T-cell (primary cell): ENCODE data around the gene FAM221B. TPM values are rescaled to one million over a fixed set of nuclear protein-coding genes. Genes with fewer than 3 reads are reported as not detected.
A peak's percentile ranks its signal among the peaks of the same experiment; 100 is the strongest.

Experiments
- ATAC-seq, 4 experiments: fragments of 200-7000 bp in 3 of 4; fragments of 150-1000 bp in 1 of 4; cut with Tn5 transposase; replicated peaks in 1 of 4; 1 replicate in 3 of 4; 2 replicates in 1 of 4; pipeline ENCODE4 v1.10.0; 2021; ENCODE audit warnings: moderate library complexity in 3 of 4, mild to moderate bottlenecking in 2 of 4, moderate number of reproducible peaks in 1 of 4
- CTCF ChIA-PET, 2 donors: fragments of 300-600 bp; sonication (Branson Sonifier 250); formaldehyde crosslinking; loops; one replicate each; lab custom pipeline; 2022; ENCODE audit warnings: antibody characterized with exemption in 2 of 2; lab: Charles Lee
- POLR2A ChIA-PET, 2 donors: fragments of 300-600 bp; sonication (Branson Sonifier 250); formaldehyde crosslinking; loops; one replicate each; lab custom pipeline; 2022; ENCODE audit warnings: antibody characterized with exemption in 2 of 2; lab: Charles Lee
- DNase-seq, 35 experiments: peaks; one replicate each; pipeline versions ENCODE4 v3.0.0 to v3.0.0-alpha.2; 2013 to 2023
- H3K27ac ChIP-seq: one replicate; pipeline ENCODE4 v1.5.1; 2013; ENCODE audit warnings: low read length
- H3K27me3 ChIP-seq, 2 experiments: replicated peaks in 1 of 2; 1 replicate in 1 of 2; 2 replicates in 1 of 2; pipeline versions ENCODE4 v1.6.1 to v1.7.0; 2013; ENCODE audit warnings: low read length in 1 of 2, mixed read lengths in 1 of 2; ENCODE audit not compliant: control insufficient read depth in 2 of 2, insufficient read depth in 2 of 2; ENCODE audit errors: extremely low read depth in 1 of 2
- H3K36me3 ChIP-seq, 2 donors: 1 replicate in 1 of 2; 2 replicates in 1 of 2; pipeline versions ENCODE4 v1.6.1 to v1.7.0; 2013; ENCODE audit warnings: low read length in 1 of 2; ENCODE audit not compliant: control insufficient read depth in 2 of 2, insufficient read depth in 1 of 2; ENCODE audit errors: extremely low read depth in 1 of 2
- H3K4me1 ChIP-seq, 2 experiments: 1 replicate in 1 of 2; 2 replicates in 1 of 2; pipeline versions ENCODE4 v1.6.1 to v1.7.0; 2013; ENCODE audit warnings: low read length in 2 of 2, mixed read lengths in 1 of 2; ENCODE audit not compliant: insufficient read depth in 2 of 2, control insufficient read depth in 1 of 2; ENCODE audit errors: extremely low read depth in 1 of 2
- H3K4me3 ChIP-seq, 2 donors: 1 replicate in 1 of 2; 2 replicates in 1 of 2; pipeline versions ENCODE4 v1.5.1 to v1.7.0; 2013; ENCODE audit warnings: mild to moderate bottlenecking in 2 of 2, low read length in 1 of 2, moderate library complexity in 1 of 2; ENCODE audit not compliant: control insufficient read depth in 1 of 2; ENCODE audit errors: extremely low read depth in 1 of 2
- H3K9me3 ChIP-seq: 2 replicates; pipeline ENCODE4 v1.7.0; 2013
- H3K27ac Mint-ChIP-seq, 2 donors: one replicate each; pipeline ENCODE4 v1.8.0; 2020 to 2021; ENCODE audit warnings: mild to moderate bottlenecking in 2 of 2, mixed read lengths in 2 of 2
- H3K27me3 Mint-ChIP-seq, 2 donors: one replicate each; pipeline ENCODE4 v1.8.0; 2021 to 2022; ENCODE audit warnings: mixed read lengths in 2 of 2
- H3K36me3 Mint-ChIP-seq: one replicate; pipeline ENCODE4 v1.8.0; 2021; ENCODE audit warnings: mixed read lengths
- H3K4me1 Mint-ChIP-seq, 3 donors: one replicate each; pipeline ENCODE4 v1.8.0; 2020 to 2022; ENCODE audit warnings: mixed read lengths in 3 of 3, mild to moderate bottlenecking in 1 of 3
- H3K4me3 Mint-ChIP-seq, 3 donors: one replicate each; pipeline ENCODE4 v1.8.0; 2020 to 2022; ENCODE audit warnings: mild to moderate bottlenecking in 3 of 3, mixed read lengths in 3 of 3, moderate library complexity in 3 of 3
- H3K9me3 Mint-ChIP-seq, 3 donors: one replicate each; pipeline ENCODE4 v1.8.0; 2020 to 2022; ENCODE audit warnings: mixed read lengths in 3 of 3
- WGBS: methylation state at CpG from one replicate; pipeline ENCODE4 v1.1.5; 2013; ENCODE audit warnings: missing lambda C conversion rate; ENCODE audit not compliant: insufficient coverage; 5-methylcytosine and 5-hydroxymethylcytosine counted together
- total RNA-seq, 35 experiments: library from RNA in 6 of 35; stranded (reverse) in 6 of 35; fragments of 120-200 nt in 1 of 35; gene quantifications; one replicate each; pipeline versions ENCODE4 v1.2.1 to v1.2.4 and lab custom pipeline; 2013 to 2026

The FAM221B gene
- total RNA-seq, 5 donors from 2014 or later (not counting 1 experiment from before 2014, with no cell fraction given) = not detected

DNA sequence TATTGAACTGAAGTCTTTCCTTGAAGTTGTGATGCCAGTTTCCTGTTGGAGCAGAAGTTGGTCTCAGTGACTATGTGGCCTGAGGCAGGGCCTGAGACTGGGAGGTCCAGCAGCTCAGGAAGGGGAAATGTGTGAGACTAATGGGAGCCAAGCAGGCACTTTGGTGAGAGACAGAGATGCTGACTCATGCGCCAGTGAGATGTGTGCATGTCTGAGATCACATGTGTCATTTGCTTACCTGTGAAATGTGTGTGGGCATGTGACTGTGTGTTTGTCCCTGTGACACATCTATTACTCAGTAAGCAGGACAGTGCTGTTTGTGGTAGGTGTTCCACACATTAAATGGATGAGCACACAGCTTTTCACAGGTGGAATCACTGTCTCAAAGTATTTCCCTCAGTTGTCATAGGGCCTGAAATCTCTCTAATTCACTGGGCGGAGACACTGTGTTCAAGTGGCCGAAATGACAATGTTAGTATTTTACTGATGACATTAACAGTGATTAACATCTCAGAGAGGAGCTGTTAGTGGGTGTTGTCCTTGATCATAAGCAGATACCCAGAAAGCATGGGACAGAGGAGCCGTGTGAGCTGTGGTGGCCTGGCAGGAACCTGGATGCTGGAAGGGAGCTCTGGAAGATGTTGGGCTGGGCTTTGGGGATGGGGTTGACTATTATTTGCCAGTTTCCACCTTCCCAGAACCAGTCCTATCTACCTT is 29.7 kb downstream of the FAM221B start:
- ATAC-seq (peak in 1 of 4 experiments; percentile 19), DNase-seq (no peak)
- Histone ChIP-seq H3K4me1 (no peaks in the 10 kb centered on the region), H3K4me3 (no peak overlapping the region), H3K27ac (no peak overlapping the region), H3K27me3 (no peaks in the 10 kb centered on the region), H3K36me3 (peaks cover 3 to 26% of the 10 kb centered on the region in 2 donors), H3K9me3 (no peaks in the 10 kb centered on the region)
- H3K36me3 Mint-ChIP-seq = peaks cover 30% of the 10 kb centered on the region
- H3K9me3 Mint-ChIP-seq = no peaks in the 10 kb centered on the region
- ChIA-PET CTCF (interaction anchor here in 1 of 2 donors (0.5 kb wide), 1 partner anchor 166 kb away, joined by 3 read pairs; no protein-coding TSS in a partner anchor), POLR2A (no interaction called here)
- no peak overlapping the region for H3K27ac Mint-ChIP-seq
- WGBS = 89% methylated on average over 3 of the region's 4 CpGs
- H3K4me3 Mint-ChIP-seq = no peak overlapping the region
- peaks cover 0 to 6% (median 6%) of the 10 kb centered on the region in 3 donors for H3K4me1 Mint-ChIP-seq
- H3K27me3 Mint-ChIP-seq = no peaks in the 10 kb centered on the region

DNA sequence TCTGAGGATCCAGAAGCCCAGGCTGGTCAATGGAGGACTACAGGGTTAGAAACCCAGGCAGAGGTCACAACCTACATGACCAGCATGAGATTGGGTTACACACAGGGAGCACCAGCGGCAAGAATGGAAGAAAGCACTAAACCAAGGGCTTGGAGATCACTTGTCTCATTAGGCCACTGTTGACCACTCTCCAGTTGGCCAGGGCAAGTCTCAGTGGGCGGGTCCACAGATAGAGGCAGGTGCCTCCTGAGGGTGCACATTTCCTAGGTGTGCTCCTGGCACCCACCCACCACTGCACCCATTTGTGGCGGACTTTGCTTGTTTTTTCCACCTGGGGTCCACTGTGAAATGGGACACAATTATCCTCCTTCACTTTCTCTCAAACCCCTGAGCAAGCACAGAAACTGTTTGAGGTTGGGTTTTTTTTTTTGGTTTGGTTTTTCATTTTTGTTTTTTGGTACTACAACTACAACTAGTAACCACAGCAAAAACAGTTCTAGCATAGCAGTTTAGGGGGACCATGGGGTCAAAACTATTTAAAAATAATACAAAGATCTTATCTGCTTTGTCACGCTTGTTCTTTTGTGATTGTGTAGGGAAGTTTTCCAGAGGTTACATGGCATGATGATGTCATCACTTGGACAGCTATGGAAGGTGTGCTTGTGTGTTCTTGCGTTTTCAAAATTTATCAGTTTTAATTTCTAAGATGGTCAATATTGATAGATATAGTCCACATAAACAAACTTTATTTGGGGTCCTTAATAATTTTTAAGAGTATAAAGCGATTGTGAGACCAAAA is 31.0 kb downstream of the FAM221B start:
- no peak overlapping the region for H3K4me3 Mint-ChIP-seq
- ATAC-seq = no peak

DNA sequence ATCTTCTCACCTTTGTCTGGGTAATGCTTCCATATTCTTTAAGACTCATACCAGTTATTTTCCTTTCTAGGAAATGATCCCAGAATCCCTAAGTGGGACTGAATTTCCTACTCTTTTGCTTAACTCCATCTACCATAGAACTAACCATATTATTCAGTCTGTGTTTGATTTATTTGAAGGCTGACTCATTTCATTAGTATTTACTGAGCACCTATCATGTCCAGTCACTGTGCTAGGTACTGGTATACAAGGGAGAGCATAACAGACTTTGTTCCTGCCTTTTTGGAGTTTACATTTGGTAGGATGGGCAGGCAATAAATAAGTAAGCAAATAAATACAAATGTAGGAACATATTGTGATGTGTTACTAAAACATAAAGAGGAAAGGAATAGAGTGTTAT is 32.8 kb downstream of the FAM221B start:
- peaks cover 0 to 8% (median 6%) of the 10 kb centered on the region in 3 donors for H3K4me1 Mint-ChIP-seq
- H3K27me3 ChIP-seq = no peaks in the 10 kb centered on the region
- DNase-seq (no peak), ATAC-seq (no peak)
- H3K4me1 ChIP-seq = no peaks in the 10 kb centered on the region
- H3K36me3 Mint-ChIP-seq = peaks cover 11% of the 10 kb centered on the region
- no peak overlapping the region for H3K27ac Mint-ChIP-seq
- no peaks in the 10 kb centered on the region for H3K9me3 ChIP-seq
- H3K4me3 Mint-ChIP-seq = no peak overlapping the region
- H3K27ac ChIP-seq = no peak overlapping the region
- H3K27me3 Mint-ChIP-seq = no peaks in the 10 kb centered on the region
- H3K36me3 ChIP-seq = peaks cover 3 to 16% of the 10 kb centered on the region in 2 donors
- POLR2A ChIA-PET = no interaction called here
- H3K9me3 Mint-ChIP-seq = no peaks in the 10 kb centered on the region
- CTCF ChIA-PET = interaction anchor here in 1 of 2 donors (0.6 kb wide), 1 partner anchor 225 kb away, joined by 3 read pairs; no protein-coding TSS in a partner anchor
- no peak overlapping the region for H3K4me3 ChIP-seq

More for the DNA sequence above, 31.0 kb downstream of the FAM221B start:
- Mint-ChIP-seq H3K27me3 (no peaks in the 10 kb centered on the region), H3K4me1 (peaks cover 0 to 8% (median 6%) of the 10 kb centered on the region in 3 donors), H3K9me3 (no peaks in the 10 kb centered on the region), H3K36me3 (peaks cover 26% of the 10 kb centered on the region), H3K27ac (no peak overlapping the region)
- CTCF ChIA-PET = no interaction called here
- Histone ChIP-seq H3K4me1 (no peaks in the 10 kb centered on the region), H3K27me3 (no peaks in the 10 kb centered on the region), H3K36me3 (peaks cover 6 to 27% of the 10 kb centered on the region in 2 donors), H3K9me3 (no peaks in the 10 kb centered on the region), H3K27ac (no peak overlapping the region), H3K4me3 (no peak overlapping the region)
- DNase-seq = no peak
- 100% methylated on average over 2 of the region's 6 CpGs for WGBS
- POLR2A ChIA-PET = no interaction called here

DNA sequence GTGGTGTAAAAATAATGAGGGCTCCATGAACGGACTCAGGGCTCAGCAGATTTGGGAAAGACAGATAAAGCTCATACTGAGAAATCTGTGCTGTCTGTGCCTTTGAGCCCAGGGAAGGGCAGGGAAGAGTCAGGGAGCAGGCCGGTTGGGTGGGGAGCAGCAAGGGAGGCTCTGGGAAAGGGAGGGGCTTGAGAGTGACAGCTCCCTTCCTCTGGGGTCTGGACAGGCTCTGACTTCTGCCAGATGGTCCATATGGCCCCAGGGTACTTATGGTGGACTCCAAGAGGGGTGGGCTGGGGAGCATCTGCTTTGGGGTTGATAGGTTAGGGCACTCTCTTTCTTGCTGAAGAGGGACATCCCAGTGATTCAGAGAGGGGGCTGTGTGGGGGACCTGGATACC is 35.1 kb downstream of the FAM221B start:
- peaks cover 0 to 14% (median 13%) of the 10 kb centered on the region in 3 donors for H3K4me1 Mint-ChIP-seq
- POLR2A ChIA-PET = no interaction called here
- H3K36me3 ChIP-seq = peaks cover 8 to 9% of the 10 kb centered on the region in 2 donors
- peaks cover 6% of the 10 kb centered on the region for H3K36me3 Mint-ChIP-seq
- H3K27me3 Mint-ChIP-seq = no peaks in the 10 kb centered on the region
- no peak overlapping the region for H3K4me3 ChIP-seq
- H3K4me1 ChIP-seq = peaks cover 0 to 3% of the 10 kb centered on the region in 2 experiments
- no peak for ATAC-seq
- CTCF ChIA-PET = interaction anchor here (0.9 to 1.3 kb wide), 2 partner anchors 89 to 229 kb away, joined by 3 to 5 read pairs; no protein-coding TSS in a partner anchor
- no peaks in the 10 kb centered on the region for H3K9me3 ChIP-seq
- H3K27me3 ChIP-seq = no peaks in the 10 kb centered on the region
- H3K27ac ChIP-seq = no peak overlapping the region
- no peak overlapping the region for H3K27ac Mint-ChIP-seq
- H3K9me3 Mint-ChIP-seq = no peaks in the 10 kb centered on the region
- WGBS = 96% methylated on average over 2 of the region's 2 CpGs
- no peak overlapping the region for H3K4me3 Mint-ChIP-seq
- DNase-seq = no peak

DNA sequence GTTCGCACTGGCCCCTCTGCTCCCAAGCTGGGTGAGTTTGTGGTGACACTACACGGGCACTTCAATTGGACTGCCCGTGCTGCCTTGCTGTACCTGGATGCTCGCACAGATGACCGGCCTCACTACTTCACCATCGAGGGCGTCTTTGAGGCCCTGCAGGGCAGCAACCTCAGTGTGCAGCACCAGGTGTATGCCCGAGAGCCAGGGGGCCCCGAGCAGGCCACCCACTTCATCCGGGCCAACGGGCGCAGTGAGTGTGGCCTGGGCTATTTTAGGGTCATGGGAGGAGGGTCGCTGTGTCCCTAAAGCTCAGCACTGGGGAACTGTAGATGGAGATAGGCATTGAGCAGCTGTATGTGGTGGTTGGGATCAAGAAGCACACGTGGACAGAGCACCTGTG is 35.7 kb downstream of the FAM221B start:
- peaks cover 0 to 14% (median 13%) of the 10 kb centered on the region in 3 donors for H3K4me1 Mint-ChIP-seq
- Histone ChIP-seq H3K27me3 (no peaks in the 10 kb centered on the region), H3K4me1 (peaks cover 0 to 3% of the 10 kb centered on the region in 2 experiments), H3K36me3 (peaks cover 8 to 9% of the 10 kb centered on the region in 2 donors), H3K4me3 (no peak overlapping the region), H3K9me3 (no peaks in the 10 kb centered on the region), H3K27ac (no peak overlapping the region)
- no peak for DNase-seq
- peaks cover 7% of the 10 kb centered on the region for H3K36me3 Mint-ChIP-seq
- no peak overlapping the region for H3K27ac Mint-ChIP-seq
- no peaks in the 10 kb centered on the region for H3K27me3 Mint-ChIP-seq
- 99% methylated on average over 13 of the region's 14 CpGs for WGBS
- CTCF ChIA-PET = interaction anchor here (0.9 to 1.3 kb wide), 2 partner anchors 89 to 230 kb away, joined by 3 to 5 read pairs; no protein-coding TSS in a partner anchor
- no peak overlapping the region for H3K4me3 Mint-ChIP-seq
- POLR2A ChIA-PET = no interaction called here
- H3K9me3 Mint-ChIP-seq = no peaks in the 10 kb centered on the region
- ATAC-seq = no peak

DNA sequence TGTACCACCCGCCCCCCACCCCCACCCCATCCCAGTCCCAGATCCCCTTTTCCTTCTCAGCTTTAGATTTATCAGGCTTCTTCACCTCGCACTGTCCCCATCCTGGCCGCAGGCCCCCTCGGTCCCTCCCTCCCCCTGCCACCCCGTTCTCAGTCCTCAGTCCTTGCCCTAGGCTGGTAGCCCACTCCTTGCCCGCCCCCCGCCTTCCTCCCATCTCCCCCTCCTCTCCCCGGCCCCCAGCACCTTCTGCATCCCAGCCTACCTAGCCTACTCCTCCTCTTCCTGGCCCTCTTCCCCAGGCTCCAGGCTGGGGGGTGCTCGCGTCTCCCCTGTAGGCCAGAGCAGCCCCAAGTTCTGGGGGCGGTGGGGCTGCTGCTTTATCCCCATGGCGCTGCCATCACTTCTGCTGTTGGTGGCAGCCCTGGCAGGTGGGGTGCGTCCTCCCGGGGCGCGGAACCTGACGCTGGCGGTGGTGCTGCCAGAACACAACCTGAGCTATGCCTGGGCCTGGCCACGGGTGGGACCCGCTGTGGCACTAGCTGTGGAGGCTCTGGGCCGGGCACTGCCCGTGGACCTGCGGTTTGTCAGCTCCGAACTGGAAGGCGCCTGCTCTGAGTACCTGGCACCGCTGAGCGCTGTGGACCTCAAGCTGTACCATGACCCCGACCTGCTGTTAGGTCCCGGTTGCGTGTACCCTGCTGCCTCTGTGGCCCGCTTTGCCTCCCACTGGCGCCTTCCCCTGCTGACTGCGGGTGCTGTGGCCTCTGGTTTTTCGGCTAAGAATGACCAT is 36.3 kb downstream of the FAM221B start:
- no peak for DNase-seq
- Histone ChIP-seq H3K27me3 (no peaks in the 10 kb centered on the region), H3K4me3 (no peak overlapping the region), H3K27ac (no peak overlapping the region), H3K36me3 (peaks cover 11 to 12% of the 10 kb centered on the region in 2 donors), H3K9me3 (no peaks in the 10 kb centered on the region), H3K4me1 (peaks cover 0 to 3% of the 10 kb centered on the region in 2 experiments)
- Mint-ChIP-seq H3K9me3 (no peaks in the 10 kb centered on the region), H3K36me3 (peaks cover 13% of the 10 kb centered on the region), H3K27ac (no peak overlapping the region), H3K4me3 (no peak overlapping the region), H3K4me1 (peaks cover 0 to 14% (median 13%) of the 10 kb centered on the region in 3 donors), H3K27me3 (no peaks in the 10 kb centered on the region)
- no peak for ATAC-seq
- CTCF ChIA-PET = interaction anchor here (0.6 to 1.3 kb wide), 6 partner anchors 20 to 230 kb away, joined by 3 to 5 read pairs (median 3); partner anchors contain the start of genes RMRP (in 1 of the 2) and SPAG8 (in 1 of the 2)
- POLR2A ChIA-PET = no interaction called here
- WGBS = 98% methylated on average over 30 of the region's 34 CpGs
